Keratinocyte (primary cell): Measurements from ENCODE around the gene LRGUK. TPM values are rescaled to one million over a fixed set of nuclear protein-coding genes. Genes with fewer than 3 reads are reported as not detected.

Experiments used
- DNase-seq: peaks from one replicate; pipeline ENCODE4 v3.0.0-alpha.2; 2011; ENCODE audit warnings: low read depth, missing footprints, low spot score
- FAIRE-seq: peaks from 2 replicates; lab custom pipeline; 2011; peaks lifted over from hg19 to GRCh38; lab: Jason Lieb, UNC
- H2AFZ ChIP-seq: 2 replicates; pipeline ENCODE4 v1.6.0; 2012; ENCODE audit warnings: low read length, control low read depth, inconsistent platforms; ENCODE audit not compliant: control insufficient read depth
- H3K27ac ChIP-seq: 2 replicates; pipeline ENCODE4 v1.5.1; 2011; ENCODE audit warnings: low read length; ENCODE audit not compliant: control insufficient read depth, insufficient read depth
- H3K27me3 ChIP-seq: 3 replicates; pipeline ENCODE4 v1.6.0; 2011; ENCODE audit warnings: low read length; ENCODE audit not compliant: control insufficient read depth, insufficient read depth; ENCODE audit errors: extremely low read depth
- H3K36me3 ChIP-seq, 2 experiments: 2 replicates in 1 of 2; 3 replicates in 1 of 2; pipeline ENCODE4 v1.5.1; 2011; ENCODE audit warnings: low read length in 2 of 2, mild to moderate bottlenecking in 1 of 2; ENCODE audit not compliant: control insufficient read depth in 2 of 2, insufficient read depth in 2 of 2; ENCODE audit errors: extremely low read depth in 1 of 2
- H3K4me1 ChIP-seq: 3 replicates; pipeline ENCODE4 v1.5.1; 2011; ENCODE audit warnings: low read length; ENCODE audit not compliant: control insufficient read depth, insufficient read depth; ENCODE audit errors: extremely low read depth
- H3K4me2 ChIP-seq: 3 replicates; pipeline ENCODE4 v1.6.0; 2011; ENCODE audit warnings: low read depth, low read length; ENCODE audit not compliant: control insufficient read depth, insufficient read depth; ENCODE audit errors: extremely low read depth
- H3K4me3 ChIP-seq, 3 experiments: fragments of 200-600 bp in 1 of 3; sonication (generic) in 1 of 3; 2 replicates in 2 of 3; 3 replicates in 1 of 3; pipeline ENCODE4 v1.5.1; 2011 to 2016; ENCODE audit warnings: low read length in 3 of 3, mild to moderate bottlenecking in 3 of 3, control low read depth in 2 of 3, inconsistent platforms in 1 of 3, low read depth in 1 of 3, mixed read lengths in 1 of 3, mixed run types in 1 of 3, moderate library complexity in 1 of 3; ENCODE audit not compliant: control insufficient read depth in 2 of 3, insufficient read depth in 2 of 3; ENCODE audit errors: extremely low read depth in 1 of 3
- H3K79me2 ChIP-seq: 2 replicates; pipeline ENCODE4 v1.6.0; 2012; ENCODE audit warnings: low read length; ENCODE audit not compliant: control insufficient read depth, insufficient read depth
- H3K9ac ChIP-seq: 3 replicates; pipeline ENCODE4 v1.6.0; 2011; ENCODE audit warnings: low read length; ENCODE audit not compliant: control insufficient read depth, insufficient read depth; ENCODE audit errors: extremely low read depth
- H3K9me1 ChIP-seq: 3 replicates; pipeline ENCODE4 v1.6.0; 2011; ENCODE audit warnings: low read length; ENCODE audit not compliant: control insufficient read depth, insufficient read depth; ENCODE audit errors: extremely low read depth
- H3K9me3 ChIP-seq: 2 replicates; pipeline ENCODE4 v1.5.1; 2012; ENCODE audit warnings: low read depth, low read length; ENCODE audit not compliant: control insufficient read depth
- H4K20me1 ChIP-seq: 3 replicates; pipeline ENCODE4 v1.6.0; 2011; ENCODE audit warnings: low read length; ENCODE audit not compliant: control insufficient read depth, insufficient read depth; ENCODE audit errors: extremely low read depth
- EZH2 ChIP-seq: IDR thresholded peaks from one replicate; pipeline ENCODE4 v1.6.1; 2012; ENCODE audit warnings: inconsistent platforms, mild to moderate bottlenecking, low read length, moderate library complexity
- dilution Hi-C: fragments of 300-500 bp; cut with MboI; formaldehyde crosslinking; loops from one replicate; pipeline ENCODE4 v1.7.0; 2020; ENCODE audit warnings: low sequenced_read_pairs; ENCODE audit not compliant: extremely low pct_ligation_motif_present
- polyA plus RNA-seq, 5 experiments: library from polyadenylated mRNA; depleted of rRNA in 3 of 5; stranded (reverse) in 3 of 5; stranded (forward) in 1 of 5; unstranded in 1 of 5; fragments of >200 nt; gene quantifications; 1 replicate in 1 of 5; 2 replicates in 3 of 5; 3 replicates in 1 of 5; pipeline versions ENCODE4 v1.2.1 to v1.2.3, GENCODE V29; 2011 to 2012; ENCODE audit warnings: missing spikeins in 2 of 5, low read depth in 1 of 5, low replicate concordance in 1 of 5
- TF ChIP-seq, protein P1 (sequence below), 3 experiments: IDR thresholded peaks in 1 of 3; conservative IDR thresholded peaks in 1 of 3; optimal IDR thresholded peaks in 1 of 3; 2 replicates in 2 of 3; 3 replicates in 1 of 3; pipeline versions ENCODE3 to v1.5.1; 2011; ENCODE audit warnings: low read length in 3 of 3, mild to moderate bottlenecking in 3 of 3, moderate library complexity in 2 of 3, control low read depth in 1 of 3, inconsistent platforms in 1 of 3; ENCODE audit not compliant: insufficient read depth in 2 of 3; ENCODE audit errors: extremely low read depth in 1 of 3

Gene LRGUK
- polyA plus RNA-seq, 1 donor (not counting 4 experiments of a cell fraction or from before 2014, with no cell fraction given), result 0.50 TPM

DNA sequence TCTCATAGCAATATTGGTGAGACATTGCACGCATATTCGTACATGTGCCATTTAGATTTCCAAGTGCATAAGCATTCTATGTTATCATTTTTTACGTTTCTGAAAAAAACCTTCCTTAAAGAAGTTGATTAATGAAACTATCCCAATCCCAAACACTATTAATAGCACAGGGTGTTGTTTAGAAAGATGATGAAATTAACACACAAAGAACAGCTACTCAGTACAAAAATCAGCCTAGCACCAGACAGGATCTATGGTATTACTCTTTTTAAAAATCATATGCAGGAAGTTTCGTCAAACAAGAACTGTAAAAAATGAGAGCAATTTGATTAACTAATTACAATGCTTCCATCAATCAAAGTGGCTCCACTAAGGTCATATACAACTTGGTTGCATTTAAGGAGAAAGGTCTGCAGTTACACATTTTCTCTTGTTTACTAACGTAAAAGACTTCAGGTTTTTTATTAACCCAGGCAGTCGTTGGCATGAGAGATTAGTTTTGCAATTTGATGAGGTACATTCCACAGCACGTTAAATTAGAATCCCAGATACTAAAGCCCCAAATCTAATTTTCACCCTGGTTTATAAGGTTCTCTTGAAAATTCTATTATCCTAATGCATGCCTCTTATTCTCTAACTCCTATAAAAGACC lies 151.5 kb downstream of the LRGUK start:
- no peak for FAIRE-seq
- TF ChIP-seq, protein P1, sequence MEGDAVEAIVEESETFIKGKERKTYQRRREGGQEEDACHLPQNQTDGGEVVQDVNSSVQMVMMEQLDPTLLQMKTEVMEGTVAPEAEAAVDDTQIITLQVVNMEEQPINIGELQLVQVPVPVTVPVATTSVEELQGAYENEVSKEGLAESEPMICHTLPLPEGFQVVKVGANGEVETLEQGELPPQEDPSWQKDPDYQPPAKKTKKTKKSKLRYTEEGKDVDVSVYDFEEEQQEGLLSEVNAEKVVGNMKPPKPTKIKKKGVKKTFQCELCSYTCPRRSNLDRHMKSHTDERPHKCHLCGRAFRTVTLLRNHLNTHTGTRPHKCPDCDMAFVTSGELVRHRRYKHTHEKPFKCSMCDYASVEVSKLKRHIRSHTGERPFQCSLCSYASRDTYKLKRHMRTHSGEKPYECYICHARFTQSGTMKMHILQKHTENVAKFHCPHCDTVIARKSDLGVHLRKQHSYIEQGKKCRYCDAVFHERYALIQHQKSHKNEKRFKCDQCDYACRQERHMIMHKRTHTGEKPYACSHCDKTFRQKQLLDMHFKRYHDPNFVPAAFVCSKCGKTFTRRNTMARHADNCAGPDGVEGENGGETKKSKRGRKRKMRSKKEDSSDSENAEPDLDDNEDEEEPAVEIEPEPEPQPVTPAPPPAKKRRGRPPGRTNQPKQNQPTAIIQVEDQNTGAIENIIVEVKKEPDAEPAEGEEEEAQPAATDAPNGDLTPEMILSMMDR (optimal IDR thresholded peaks at IDR 0.05 in 1 of 3, IDR thresholded peaks at IDR 0.05 in 1 of 3, conservative IDR thresholded peaks at IDR 0.05 in 1 of 3; ENCODE audit: extremely low read depth in 1 of 3, insufficient read depth in 2 of 3, low read length in 3 of 3), result no peak
- TF ChIP-seq EZH2, result no peak

DNA sequence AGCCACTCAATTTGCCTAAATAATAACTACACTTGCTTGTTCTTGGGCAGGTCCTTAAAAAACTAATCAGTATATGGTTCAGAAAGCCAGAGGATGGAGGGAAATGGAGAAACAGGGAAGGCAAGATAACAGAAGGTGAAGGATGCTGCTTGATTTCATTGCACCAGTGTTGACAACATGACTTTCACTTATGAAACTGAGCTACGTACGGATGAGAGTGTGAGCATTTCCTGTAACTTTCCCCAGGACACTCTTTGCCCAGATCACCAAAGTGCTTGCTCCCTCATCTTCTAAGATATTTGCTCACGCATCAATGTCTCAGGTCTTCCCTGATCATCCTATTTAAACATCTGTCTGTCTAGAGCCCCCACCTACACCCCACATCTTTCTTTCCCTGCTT lies 152.2 kb downstream of the LRGUK start:
- dilution Hi-C loops, result no loop called here
- Histone ChIP-seq H3K9me3 (no peaks in the 10 kb centered on the region), H3K36me3 (no peaks in the 10 kb centered on the region), H3K4me1 (no peaks in the 10 kb centered on the region), H3K27me3 (peaks cover 9% of the 10 kb centered on the region), H3K9ac (no peak overlapping the region), H3K4me2 (no peak overlapping the region), H3K4me3 (no peak overlapping the region), H3K27ac (no peak overlapping the region), H3K9me1 (no peaks in the 10 kb centered on the region), H4K20me1 (no peaks in the 10 kb centered on the region), H2AFZ (no peak overlapping the region), H3K79me2 (no peaks in the 10 kb centered on the region)
- TF ChIP-seq EZH2, result no peak
- TF ChIP-seq, protein P1 (optimal IDR thresholded peaks at IDR 0.05 in 1 of 3, IDR thresholded peaks at IDR 0.05 in 1 of 3, conservative IDR thresholded peaks at IDR 0.05 in 1 of 3; ENCODE audit: extremely low read depth in 1 of 3, insufficient read depth in 2 of 3, low read length in 3 of 3), result no peak
- DNase-seq, result no peak
- FAIRE-seq, result no peak

More for the DNA sequence above, 151.5 kb downstream of the LRGUK start:
- H2AFZ ChIP-seq, result no peak overlapping the region
- no peaks in the 10 kb centered on the region for H3K9me1 ChIP-seq
- H3K9ac ChIP-seq, result no peak overlapping the region
- no peak overlapping the region for H3K4me2 ChIP-seq
- H3K4me3 ChIP-seq, result no peak overlapping the region
- peaks cover 9% of the 10 kb centered on the region for H3K27me3 ChIP-seq
- H3K9me3 ChIP-seq, result no peaks in the 10 kb centered on the region
- no peaks in the 10 kb centered on the region for H3K4me1 ChIP-seq
- no peak overlapping the region for H3K27ac ChIP-seq
- DNase-seq, result no peak
- H3K79me2 ChIP-seq, result no peaks in the 10 kb centered on the region
- H3K36me3 ChIP-seq, result no peaks in the 10 kb centered on the region
- dilution Hi-C loops, result no loop called here
- no peaks in the 10 kb centered on the region for H4K20me1 ChIP-seq
